Activated T-cell treated with anti-CD3 and anti-CD28 coated beads, Interleukin-2, amount 50 U/mL, for 48 hours (primary cell): ENCODE measurements around the gene VPS26C.
"Not testable (repeated sequence)": the region's sequence is repeated elsewhere in the genome, so short reads cannot be mapped to it uniquely, and the experiment has no call there.

Experiments
- DNase-seq, 2 experiments: peaks; one replicate each; pipeline ENCODE4 v3.0.0-alpha.2; 2020

VPS26C gene

DNA sequence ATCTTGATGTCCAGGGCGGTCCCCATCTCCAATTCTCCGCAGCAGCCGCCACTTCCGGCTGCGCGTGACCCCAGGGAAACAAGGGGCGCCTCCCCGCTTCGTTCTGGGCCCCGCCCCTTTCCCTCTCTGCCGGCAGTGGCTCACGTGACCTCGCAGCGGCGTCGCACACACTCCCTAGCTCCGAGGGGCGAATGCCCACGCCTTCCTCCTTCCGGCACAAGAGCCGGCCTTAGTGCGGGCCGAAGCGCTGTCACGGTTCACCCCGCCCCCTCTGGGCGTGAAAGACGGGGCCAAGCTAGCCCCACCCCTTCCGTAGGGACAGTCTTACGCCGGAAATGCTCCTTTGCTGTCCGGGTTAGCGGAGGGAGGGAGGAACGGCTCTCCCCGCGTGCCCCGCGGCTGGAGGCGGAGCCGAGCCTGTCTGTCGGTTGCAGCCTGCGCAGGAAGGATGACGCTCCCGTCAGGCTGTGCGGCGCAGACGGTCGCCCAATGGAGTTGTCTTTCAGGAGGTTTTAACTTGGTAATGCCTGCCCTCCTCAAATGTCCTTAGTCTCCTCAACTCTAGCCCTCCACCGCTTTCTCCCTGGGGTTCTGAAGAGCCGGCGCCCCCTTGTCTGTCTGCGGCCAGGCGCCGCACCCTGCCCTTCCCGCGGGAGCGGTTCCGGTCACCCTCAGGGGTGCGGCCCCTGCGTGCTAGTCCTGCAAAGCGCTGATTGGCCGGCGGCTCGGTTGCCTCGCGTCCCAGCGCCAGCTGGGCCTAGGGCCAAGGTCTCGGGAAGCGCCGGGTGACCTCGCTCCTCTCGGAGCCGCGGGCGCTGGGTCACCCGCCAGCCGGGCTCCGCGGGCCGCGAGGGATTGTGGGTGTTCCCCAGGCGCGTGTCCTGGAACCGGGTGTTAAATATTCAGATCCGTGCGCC, at the start of gene VPS26C:
VPS26C (minus strand) TSS at position 66 of the 917 bp plus-strand sequence; CDS start at position 26, 40 bp downstream.
- peak; percentile 99 for DNase-seq

- DNase-seq, result not testable (repeated sequence)
Observed at GRCh38 chr21:37316072-37316471, 48.9 kb upstream of the VPS26C start.

- DNase-seq, result no peak
Observed at GRCh38 chr21:37300114-37300751, 33.1 kb upstream of the VPS26C start.

- no peak for DNase-seq
Observed at GRCh38 chr21:37297364-37297763, 30.2 kb upstream of the VPS26C start.

DNA sequence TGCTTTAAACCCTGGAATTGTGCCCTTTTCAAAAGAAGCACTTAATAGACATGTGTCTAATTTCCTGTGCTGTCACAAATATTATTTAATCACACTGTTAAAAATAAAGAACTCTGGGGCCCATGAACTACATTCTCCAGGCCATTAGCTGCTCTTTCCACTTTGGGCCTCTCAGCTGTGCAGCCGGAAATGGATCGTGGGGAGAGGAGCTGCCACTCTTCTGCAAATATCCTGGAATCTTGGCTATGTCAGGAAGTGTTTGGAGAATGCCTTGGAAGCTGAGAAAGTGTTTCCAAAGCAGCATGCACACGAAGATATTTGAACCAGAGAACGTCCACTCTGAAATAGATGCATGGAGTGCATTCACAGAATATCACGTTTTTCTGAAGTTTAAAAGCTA, 27.5 kb upstream of the VPS26C start:
- DNase-seq, result no peak

GRCh38 chr21:37292941-37293340, 25.8 kb upstream of the VPS26C start:
- no peak for DNase-seq

DNA sequence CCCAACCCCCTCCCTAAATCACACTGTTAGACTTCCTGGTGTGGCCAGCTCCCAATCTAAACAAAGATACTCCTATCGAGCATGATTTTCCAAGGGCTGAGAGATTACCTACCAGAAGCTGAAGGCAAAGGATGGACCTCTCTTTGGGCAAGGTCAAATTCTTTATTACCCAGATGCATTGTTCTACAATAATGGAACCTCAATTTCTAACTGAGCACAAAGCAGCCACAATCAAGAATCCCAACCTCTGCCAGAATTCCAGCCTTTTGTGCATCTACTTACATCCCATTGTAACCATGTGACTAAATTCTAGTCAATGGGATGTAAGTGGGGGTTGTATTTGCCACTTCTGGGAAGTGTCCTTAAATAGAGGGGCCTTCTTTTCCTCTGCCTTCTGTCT, 24.9 kb upstream of the VPS26C start:
- no peak for DNase-seq

- DNase-seq, result not testable (repeated sequence)
Observed at GRCh38 chr21:37283191-37283710, 16.1 kb upstream of the VPS26C start.

DNA sequence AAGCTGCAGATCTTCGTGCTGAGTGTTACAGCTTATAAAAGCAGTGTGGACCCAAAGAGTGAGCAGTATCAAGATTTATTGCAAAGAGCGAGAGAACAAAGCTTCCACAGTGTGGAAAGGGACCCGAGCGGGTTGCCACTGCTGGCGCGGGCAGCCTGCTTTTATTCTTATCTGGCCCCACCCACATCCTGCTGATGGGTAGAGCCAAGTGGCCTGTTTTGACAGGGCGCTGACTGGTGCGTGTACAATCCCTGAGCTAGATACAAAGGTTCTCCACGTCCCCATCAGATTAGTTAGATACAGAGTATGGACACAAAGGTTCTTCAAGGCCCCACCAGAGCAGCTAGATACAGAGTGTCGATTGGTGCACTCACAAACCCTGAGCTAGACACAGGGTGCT, 15.5 kb upstream of the VPS26C start:
- DNase-seq, result peak in 1 of 2 experiments; percentile 23

GRCh38 chr21:37281993-37282392, 14.9 kb upstream of the VPS26C start:
- peak in 1 of 2 experiments; percentile 21 for DNase-seq

GRCh38 chr21:37281579-37281978, 14.4 kb upstream of the VPS26C start:
- no peak for DNase-seq

- DNase-seq, result not testable (repeated sequence)
Observed at GRCh38 chr21:37279271-37279670, 12.1 kb upstream of the VPS26C start.

DNA sequence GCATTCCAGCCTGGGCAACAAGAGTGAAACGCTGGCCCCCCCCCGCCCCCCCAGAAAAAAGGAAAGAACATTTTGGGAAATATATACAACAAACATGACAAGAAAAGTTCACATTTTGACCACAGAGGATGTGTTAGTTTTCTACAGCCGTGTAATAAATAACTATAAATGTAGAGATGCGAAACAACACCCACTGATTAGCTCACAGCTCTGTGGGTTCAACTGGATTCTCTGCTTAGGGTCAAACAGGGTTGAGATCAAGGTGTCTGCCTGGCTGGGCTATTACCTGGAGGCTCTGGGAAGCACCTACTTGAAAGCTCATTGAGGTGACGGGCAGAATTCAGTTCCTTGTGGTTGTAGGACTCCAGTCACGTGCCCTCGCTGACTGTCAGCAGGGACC, 11.1 kb upstream of the VPS26C start:
- DNase-seq, result no peak

DNA sequence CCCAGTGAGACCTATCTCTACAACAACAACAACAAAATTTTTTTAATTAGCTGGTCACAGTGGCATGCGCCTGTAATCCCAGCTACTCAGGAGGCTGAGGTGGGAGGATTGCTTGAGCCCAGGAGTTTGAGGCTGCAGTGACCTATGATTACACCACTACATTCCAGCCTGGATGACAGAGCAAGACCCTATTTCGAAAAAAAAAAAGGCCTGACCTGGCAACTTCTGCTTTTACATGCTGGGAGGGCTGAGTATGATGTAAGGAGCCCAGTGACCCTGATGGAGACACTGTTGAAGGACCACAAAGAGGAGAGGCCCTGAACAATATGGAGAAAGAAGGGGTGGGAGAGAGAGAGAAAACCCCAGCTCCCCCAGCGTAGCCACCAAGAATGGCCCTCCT, 9.2 kb upstream of the VPS26C start:
- DNase-seq, result no peak

DNA sequence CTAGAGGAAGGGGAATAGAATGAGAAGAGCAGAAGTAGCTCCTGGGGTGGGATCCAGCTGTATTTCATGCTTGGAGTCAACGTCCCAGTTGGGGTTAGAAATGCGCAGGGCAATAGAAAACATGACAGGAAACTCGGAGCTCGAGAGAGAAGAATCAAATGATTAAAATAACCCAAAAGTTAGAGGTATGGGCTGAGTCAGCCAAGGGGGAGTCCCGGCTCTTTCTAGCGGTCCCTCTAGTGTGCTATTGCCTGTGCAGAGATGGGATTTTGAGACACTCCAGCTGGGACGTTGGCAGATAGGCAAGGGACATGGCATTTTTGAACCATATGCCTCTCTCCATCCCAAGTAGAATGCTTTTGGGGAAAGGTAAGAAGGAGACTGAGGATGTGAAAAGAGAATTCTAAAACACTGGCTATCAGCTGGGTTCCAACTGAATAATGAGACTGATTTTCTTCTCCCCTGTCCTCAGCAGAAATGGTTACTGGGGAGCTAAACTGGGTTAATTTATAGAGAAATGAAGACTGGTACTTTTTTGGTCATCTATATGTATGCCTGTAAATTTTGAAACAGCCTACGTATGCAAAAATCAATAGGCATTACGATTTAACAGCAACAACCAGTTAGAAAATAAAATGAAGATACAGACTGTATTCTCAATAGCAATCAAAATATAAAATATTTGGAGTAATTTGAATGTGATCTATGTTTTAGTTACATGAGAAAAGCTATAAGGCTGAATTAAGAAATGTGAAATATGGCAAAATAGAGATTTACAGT, 7.0 kb upstream of the VPS26C start:
- DNase-seq, result peak in 1 of 2 experiments; percentile 23

GRCh38 chr21:37273440-37273839, 6.3 kb upstream of the VPS26C start:
- DNase-seq, result no peak

DNA sequence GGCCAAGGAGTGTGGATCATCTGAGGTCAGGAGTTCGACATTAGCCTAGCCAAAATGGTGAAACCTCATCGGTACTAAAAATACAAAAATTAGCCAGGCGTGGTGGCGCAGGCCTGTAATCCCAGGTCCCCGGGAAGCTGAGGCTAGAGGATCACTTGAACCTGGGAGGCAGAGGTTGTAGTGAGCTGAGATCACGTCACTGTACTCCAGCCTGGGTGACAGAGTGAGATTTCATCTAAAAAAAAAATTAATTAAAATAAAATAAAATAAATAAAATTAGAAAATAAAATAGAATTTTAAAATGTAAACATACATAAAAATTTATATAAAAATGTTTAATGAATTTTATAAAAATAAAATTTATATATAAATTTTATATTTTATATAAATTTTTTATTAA, 5.8 kb upstream of the VPS26C start:
- DNase-seq, result no peak

GRCh38 chr21:37270576-37271365, 3.6 kb upstream of the VPS26C start:
- no peak for DNase-seq

DNA sequence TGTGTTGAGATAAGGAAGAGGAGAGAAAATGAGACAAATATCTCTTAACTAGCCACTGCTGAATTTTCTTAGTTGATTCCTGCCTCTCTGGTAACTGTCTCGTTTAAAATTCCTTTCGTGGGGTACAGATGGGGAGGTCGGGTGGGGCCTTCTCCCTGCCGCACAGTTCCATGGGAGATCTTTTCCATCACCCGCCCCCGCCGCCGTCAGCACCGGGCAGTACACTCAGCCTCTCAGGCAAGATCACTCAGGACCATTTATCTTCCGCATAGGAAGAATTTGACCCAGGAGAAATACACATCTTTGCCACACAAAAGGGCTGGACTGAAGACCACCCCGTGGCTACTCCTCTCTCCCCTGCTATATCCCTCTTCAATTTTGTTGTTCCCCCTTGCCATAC, 2.3 kb upstream of the VPS26C start:
- no peak for DNase-seq

- DNase-seq, result no peak
Observed at GRCh38 chr21:37268186-37268503, 1.0 kb upstream of the VPS26C start.

DNA sequence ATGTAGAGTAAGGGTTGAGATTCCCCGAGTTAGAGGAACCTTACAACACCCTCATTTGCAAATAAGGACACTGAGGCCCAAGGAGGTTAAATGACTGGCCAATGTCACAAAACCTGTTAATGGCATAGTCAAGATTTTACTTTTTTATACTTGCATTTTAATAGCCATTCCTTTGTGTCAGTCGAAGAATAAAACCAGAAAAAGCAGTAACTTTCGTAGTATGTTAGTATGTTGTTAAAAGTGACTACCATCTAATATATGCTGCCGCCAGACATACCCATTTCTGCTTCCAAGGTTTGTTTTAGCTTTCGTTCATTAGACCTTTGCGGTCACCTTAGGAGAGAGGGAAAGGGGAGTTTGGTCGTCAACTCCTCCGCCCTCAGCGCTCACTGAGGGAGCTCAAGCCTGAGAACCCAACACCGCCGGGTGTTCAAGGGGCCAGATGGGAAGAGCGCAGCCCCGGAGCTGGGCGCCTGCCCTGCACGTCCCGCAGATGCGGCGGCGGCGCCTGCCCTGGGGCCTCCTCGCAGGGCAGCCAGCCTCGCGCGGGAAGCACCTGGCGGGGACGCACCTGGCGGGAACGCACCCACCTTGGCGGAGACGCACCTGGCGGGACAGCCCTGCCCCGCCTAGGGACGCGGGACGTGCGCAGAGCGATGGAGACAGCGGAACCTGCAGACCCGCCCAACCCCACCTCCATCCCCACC, 466 bp downstream of the VPS26C start:
- no peak for DNase-seq

- DNase-seq, result no peak
Observed at GRCh38 chr21:37264808-37265207, 2.3 kb downstream of the VPS26C start.
